AG08395 (cell line): ENCODE measurements around the gene POLG.
"Not testable (repeated sequence)": the region's sequence is repeated elsewhere in the genome, so short reads cannot be mapped to it uniquely, and the experiment has no call there.

Experiments
- DNase-seq: peaks from one replicate; pipeline ENCODE4 v3.0.0; 2012; ENCODE audit warnings: mixed read lengths, low spot score

The POLG gene

GRCh38 chr15:89282631-89283030 is 52.0 kb downstream of the POLG start:
- no peak for DNase-seq

DNA sequence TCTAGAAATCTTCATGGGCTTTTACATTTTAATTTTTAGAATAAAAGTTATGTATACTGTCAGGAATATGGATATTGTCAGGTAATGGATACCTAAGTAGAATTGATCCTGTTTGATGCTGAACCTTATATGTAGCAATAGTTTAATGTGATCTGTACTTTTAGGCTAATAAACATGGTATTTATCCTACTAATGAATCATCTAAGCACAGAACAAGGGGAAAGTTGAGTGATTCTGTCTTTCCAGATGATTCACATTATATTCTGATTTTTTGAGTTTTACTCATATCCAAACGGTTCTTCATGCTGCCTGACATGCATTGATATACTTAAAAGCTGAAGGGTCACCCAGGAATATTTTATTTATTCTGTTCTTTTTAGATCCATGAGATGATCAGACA is 56.3 kb downstream of the POLG start:
- no peak for DNase-seq

GRCh38 chr15:89277281-89277680 is 57.3 kb downstream of the POLG start:
- DNase-seq: not testable (repeated sequence)
